Motor neuron (in vitro differentiated cells): ENCODE measurements around the gene FNDC7. TPM values are rescaled to one million over a fixed set of nuclear protein-coding genes. Genes with fewer than 3 reads are reported as not detected.

Experiments
- ATAC-seq, 8 experiments: fragments of 200-7000 bp; cut with Tn5 transposase; replicated peaks in 6 of 8; 2 replicates each; pipeline ENCODE4 v1.8.0; 2021; ENCODE audit warnings: mild to moderate bottlenecking in 8 of 8, moderate library complexity in 8 of 8
- H3K27ac ChIP-seq, 2 donors: fragments of 250-450 bp; sonication (Bioruptor Pico); 2 replicates each; pipeline ENCODE4 v1.9.0; 2021; ENCODE audit warnings: antibody characterized with exemption in 2 of 2, mild to moderate bottlenecking in 2 of 2, moderate library complexity in 1 of 2
- H3K4me1 ChIP-seq, 2 donors: fragments of 250-450 bp; sonication (Bioruptor Pico); replicated peaks in 1 of 2; 2 replicates each; pipeline ENCODE4 v1.6.1; 2021; ENCODE audit warnings: antibody characterized with exemption in 2 of 2, mild to moderate bottlenecking in 2 of 2, moderate library complexity in 1 of 2
- H3K4me3 ChIP-seq, 5 donors: fragments of 250-450 bp; sonication (Bioruptor Pico); 2 replicates each; pipeline ENCODE4 v1.9.0; 2021; ENCODE audit warnings: antibody characterized with exemption in 5 of 5, mild to moderate bottlenecking in 5 of 5, moderate library complexity in 4 of 5
- WGBS, 10 experiments: fragments of 450-650 bp; shearing (Covaris generic); methylation state at CpG; one replicate each; pipeline ENCODE4 v1.0.0; 2022; 5-methylcytosine and 5-hydroxymethylcytosine counted together
- in situ Hi-C, 9 experiments: fragments of 400-800 bp; cut with MboI; loops; one replicate each; pipeline ENCODE4 v1.15.0; 2021; ENCODE audit warnings: low sequenced_read_pairs in 9 of 9, low pct_unique_long_range_greater_than_20kb in 2 of 9; ENCODE audit not compliant: unreplicated experiment in 9 of 9
- total RNA-seq, 8 experiments: library from RNA; unstranded; fragments of 300-600 nt; gene quantifications; 2 replicates each; pipeline versions ENCODE4 v1.2.3 to v1.2.4, GENCODE V29; 2022

FNDC7 gene
- total RNA-seq, 8 experiments from 2014 or later: 0.05 to 0.25 (median 0.12) TPM; not detected in 4

- peaks cover 0 to 5% of the 10 kb centered on the region in 2 donors for H3K4me1 ChIP-seq
- WGBS, 10 experiments: 63 to 88% (median 82%) methylated on average over 2 to 8 of the region's 8 CpGs; no CpG with 5 or more reads in 2 of the 10 experiments
- in situ Hi-C loops: no loop called here
- H3K27ac ChIP-seq: no peak overlapping the region
- no peak overlapping the region for H3K4me3 ChIP-seq
- ATAC-seq: peak in 5 of 8 experiments; percentile 87 to 97 (median 91)
Observed at GRCh38 chr1:108728327-108728923, 15.7 kb downstream of the FNDC7 start.

DNA sequence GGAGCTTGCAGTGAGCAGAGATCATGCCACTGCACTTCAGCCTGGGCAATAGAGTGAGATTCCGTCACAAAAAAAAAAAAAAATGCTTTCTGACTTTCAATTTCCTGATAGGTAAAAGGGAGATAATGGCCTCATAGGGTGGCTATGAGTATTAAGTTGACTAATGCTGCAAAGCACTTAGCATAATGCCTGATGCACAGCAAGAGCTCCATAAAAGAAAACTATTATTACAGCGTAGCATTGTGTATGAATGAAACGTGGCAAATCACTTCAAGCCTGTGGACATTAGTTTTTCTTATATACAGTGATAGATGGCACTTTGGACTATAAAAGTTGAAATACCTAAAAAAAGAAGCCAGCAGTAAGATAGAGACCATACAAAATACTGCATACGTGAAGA, 16.8 kb downstream of the FNDC7 start:
- Histone ChIP-seq H3K27ac (no peak overlapping the region), H3K4me3 (no peak overlapping the region), H3K4me1 (peaks cover 0 to 5% of the 10 kb centered on the region in 2 donors)
- in situ Hi-C loops: no loop called here
- peak in 5 of 8 experiments; percentile 16 to 74 (median 42) for ATAC-seq
- WGBS, 10 experiments: 56 to 100% (median 91%) methylated on average over 1 to 4 of the region's 4 CpGs

DNA sequence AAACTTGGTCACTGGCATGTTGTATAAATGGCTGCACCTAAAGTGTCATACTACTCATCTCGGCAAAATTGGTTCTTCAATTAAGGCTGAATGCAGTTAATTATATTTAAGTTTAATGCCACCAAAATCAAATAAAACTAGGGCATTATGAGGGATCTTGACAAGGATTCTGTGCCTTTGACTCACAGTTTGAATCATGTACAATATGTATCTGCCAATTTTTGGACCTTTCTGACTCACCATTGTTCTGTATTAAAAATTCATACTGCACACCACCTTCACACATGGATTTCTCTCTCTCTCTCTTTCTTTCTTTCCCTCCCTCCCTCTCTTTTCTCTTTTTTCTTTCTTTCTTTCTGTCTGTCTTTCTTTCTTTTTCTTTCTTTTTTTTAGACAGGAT, 19.7 kb downstream of the FNDC7 start:
- 80 to 100% (median 100%) methylated on average over 1 of the region's 1 CpG; no CpG with 5 or more reads in 1 of the 10 experiments for WGBS, 10 experiments
- Histone ChIP-seq H3K4me3 (no peak overlapping the region), H3K4me1 (peaks cover 0 to 5% of the 10 kb centered on the region in 2 donors), H3K27ac (no peak overlapping the region)
- no peak for ATAC-seq
- in situ Hi-C loops: no loop called here

DNA sequence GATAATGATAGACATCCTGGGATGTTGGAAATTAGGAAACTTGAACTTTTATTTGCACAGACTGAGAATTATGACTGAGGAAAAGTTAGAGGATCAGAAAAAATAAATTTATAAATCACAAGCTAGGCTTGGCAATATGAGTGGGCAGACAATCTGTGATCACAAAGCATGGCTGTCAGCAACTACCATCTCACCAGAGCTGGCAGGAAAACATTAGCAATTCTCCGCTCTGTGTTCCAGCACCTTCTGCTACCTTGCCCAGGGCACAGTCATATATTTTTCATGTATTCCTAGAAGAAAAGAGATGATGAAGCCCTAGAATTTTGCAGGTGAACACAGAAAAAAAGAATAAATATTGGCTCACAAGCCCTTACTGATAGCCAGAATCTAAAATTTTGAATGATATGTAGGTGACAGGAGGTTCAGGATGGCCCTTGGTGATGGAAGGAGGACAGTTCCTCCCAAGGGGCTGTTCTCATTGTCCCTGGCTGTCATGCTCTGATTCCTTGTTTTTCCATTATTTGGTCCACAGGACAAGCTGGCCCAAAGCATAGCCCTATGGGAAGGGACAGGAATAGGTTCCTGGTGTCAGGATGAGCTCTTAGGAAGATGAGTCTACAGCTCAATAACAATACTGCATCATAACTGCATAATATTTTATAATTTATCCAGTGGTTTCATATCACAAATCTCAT, 21.6 kb downstream of the FNDC7 start:
- no peak for ATAC-seq
- in situ Hi-C loops: no loop called here
- Histone ChIP-seq H3K4me1 (no peaks in the 10 kb centered on the region), H3K27ac (no peak overlapping the region), H3K4me3 (no peak overlapping the region)
- WGBS, 10 experiments: 71 to 100% (median 100%) methylated on average over 1 of the region's 1 CpG; no CpG with 5 or more reads in 3 of the 10 experiments

- in situ Hi-C loops: no loop called here
- Histone ChIP-seq H3K4me3 (no peak overlapping the region), H3K27ac (no peak overlapping the region), H3K4me1 (no peaks in the 10 kb centered on the region)
- WGBS, 10 experiments: 0 to 100% (median 82%) methylated on average over 1 to 6 of the region's 6 CpGs; no CpG with 5 or more reads in 3 of the 10 experiments
- ATAC-seq: no peak
Observed at GRCh38 chr1:108742253-108742652, 29.5 kb downstream of the FNDC7 start.

DNA sequence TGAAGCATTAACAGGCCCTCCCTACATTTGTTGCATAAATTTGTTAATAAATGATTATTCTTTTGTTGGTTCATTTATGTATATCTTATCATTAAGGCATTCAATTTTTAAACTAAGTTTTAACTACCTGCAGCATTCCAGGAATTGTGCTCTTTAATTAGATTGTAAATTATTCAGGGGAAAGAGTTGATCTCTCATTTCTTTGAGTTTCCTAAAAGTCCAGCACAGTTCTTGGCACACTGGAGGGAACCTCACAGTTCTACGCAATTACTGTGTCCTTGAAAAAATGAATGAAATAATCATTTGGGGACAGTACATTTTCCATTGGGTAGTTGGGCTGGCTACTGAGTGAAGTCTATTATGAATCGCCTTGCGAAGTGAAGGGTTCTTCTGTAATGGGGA, 33.3 kb downstream of the FNDC7 start:
- in situ Hi-C loops: no loop called here
- H3K4me3 ChIP-seq: peak overlapping the region; percentile 59 to 95 (median 63)
- WGBS, 10 experiments: 3 to 100% (median 76%) methylated on average over 1 to 3 of the region's 3 CpGs; no CpG with 5 or more reads in 1 of the 10 experiments
- H3K27ac ChIP-seq: peak overlapping the region in 1 of 2 donors; percentile 2
- ATAC-seq: no peak
- H3K4me1 ChIP-seq: no peaks in the 10 kb centered on the region

GRCh38 chr1:108746382-108747170, 33.9 kb downstream of the FNDC7 start, which contains the start of gene STXBP3:
STXBP3 (plus strand) TSS chr1:108746674; CDS start chr1:108746738, 64 bp downstream.
- WGBS, 10 experiments: 0 to 15% (median 0%) methylated on average over 1 to 19 of the region's 75 CpGs; no CpG with 5 or more reads in 3 of the 10 experiments
- peak; percentile 80 to 93 (median 92) for ATAC-seq
- Histone ChIP-seq H3K27ac (peak within 1 kb of the TSS; percentile 51 to 79), H3K4me3 (peak within 1 kb of the TSS; percentile 59 to 95 (median 63)), H3K4me1 (no peaks in the 10 kb centered on the region)
- in situ Hi-C loops: no loop called here

DNA sequence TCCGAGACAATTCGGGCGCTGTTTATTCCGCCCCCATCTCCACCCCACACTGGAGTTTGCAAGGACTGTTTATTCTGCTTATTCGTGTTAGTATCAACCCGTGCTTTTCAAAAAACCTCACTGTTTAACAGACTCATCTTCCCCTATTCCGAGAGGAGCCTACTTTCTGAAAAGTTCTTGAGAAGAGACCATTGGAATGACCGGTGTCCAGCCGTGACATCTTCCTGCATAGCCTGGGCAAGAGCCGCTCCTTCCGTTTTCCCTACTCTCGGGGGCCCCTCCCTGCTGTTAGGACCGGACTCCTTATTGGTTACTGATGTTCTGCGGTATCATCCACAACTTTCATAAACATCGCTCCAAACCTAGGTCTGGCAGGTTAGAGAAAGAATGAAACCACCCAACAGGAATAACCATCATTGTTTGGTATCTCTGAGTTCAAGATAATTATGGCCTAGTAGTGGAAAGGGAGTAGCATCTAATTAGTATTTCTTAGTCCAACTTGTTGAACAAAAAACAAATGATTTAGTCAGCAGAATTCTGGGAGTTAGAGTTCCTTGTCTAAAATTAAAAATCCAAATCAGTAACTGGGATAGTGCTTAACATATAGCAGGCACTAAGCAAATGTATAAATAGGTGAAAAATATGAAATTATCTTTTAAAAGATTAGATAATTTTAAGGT, 34.6 kb downstream of the FNDC7 start:
- WGBS, 10 experiments: 0 to 2% (median 0%) methylated on average over 1 to 15 of the region's 15 CpGs; no CpG with 5 or more reads in 1 of the 10 experiments
- no peaks in the 10 kb centered on the region for H3K4me1 ChIP-seq
- ATAC-seq: peak; percentile 49 to 78 (median 65)
- peak overlapping the region in 1 of 2 donors; percentile 79 for H3K27ac ChIP-seq
- in situ Hi-C loops: no loop called here
- peak overlapping the region; percentile 59 to 95 (median 63) for H3K4me3 ChIP-seq

DNA sequence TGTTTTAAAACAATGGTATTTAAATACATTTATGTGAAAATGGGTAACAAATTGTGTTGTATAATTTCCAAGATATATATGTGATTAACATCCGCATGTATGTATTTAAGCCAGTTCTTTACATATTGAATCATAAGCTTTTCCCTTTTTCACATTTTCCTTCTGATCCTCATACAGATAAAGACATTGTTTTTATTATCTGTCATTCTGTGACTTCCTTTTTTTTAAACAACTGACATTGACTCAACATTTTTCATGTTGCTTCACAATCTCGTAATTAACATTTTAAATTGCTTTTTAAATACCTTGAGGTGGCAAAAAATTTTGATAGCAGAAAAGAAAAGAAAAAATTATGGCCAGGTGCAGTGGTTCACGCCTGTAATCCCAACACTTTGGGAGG, 35.2 kb downstream of the FNDC7 start:
- no peak overlapping the region for H3K27ac ChIP-seq
- 50 to 100% (median 92%) methylated on average over 1 to 3 of the region's 3 CpGs for WGBS, 10 experiments
- H3K4me1 ChIP-seq: no peaks in the 10 kb centered on the region
- in situ Hi-C loops: no loop called here
- no peak for ATAC-seq
- H3K4me3 ChIP-seq: peak overlapping the region in 1 of 5 donors; percentile 59

DNA sequence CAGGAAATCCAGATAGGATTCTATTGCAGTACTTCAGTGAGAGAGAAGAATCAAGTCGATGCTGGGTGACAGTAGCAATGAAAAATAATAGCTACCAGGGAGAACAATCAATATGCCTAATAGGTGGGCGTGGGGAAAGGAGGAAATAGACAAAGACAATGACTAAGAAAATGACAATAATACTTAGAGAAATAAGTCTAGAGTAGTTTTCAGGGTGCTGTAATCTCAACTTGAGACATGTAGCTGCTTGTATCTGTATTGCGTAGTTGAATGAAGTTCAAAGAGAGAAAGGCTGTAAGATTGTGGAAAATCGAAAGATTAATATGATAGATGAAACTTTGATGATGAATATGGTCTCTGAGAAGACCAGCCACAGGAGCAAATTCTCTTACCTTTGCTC, 36.4 kb downstream of the FNDC7 start:
- Histone ChIP-seq H3K27ac (no peak overlapping the region), H3K4me1 (no peaks in the 10 kb centered on the region), H3K4me3 (no peak overlapping the region)
- 65 to 95% (median 85%) methylated on average over 4 of the region's 4 CpGs for WGBS, 10 experiments
- in situ Hi-C loops: no loop called here
- ATAC-seq: no peak

DNA sequence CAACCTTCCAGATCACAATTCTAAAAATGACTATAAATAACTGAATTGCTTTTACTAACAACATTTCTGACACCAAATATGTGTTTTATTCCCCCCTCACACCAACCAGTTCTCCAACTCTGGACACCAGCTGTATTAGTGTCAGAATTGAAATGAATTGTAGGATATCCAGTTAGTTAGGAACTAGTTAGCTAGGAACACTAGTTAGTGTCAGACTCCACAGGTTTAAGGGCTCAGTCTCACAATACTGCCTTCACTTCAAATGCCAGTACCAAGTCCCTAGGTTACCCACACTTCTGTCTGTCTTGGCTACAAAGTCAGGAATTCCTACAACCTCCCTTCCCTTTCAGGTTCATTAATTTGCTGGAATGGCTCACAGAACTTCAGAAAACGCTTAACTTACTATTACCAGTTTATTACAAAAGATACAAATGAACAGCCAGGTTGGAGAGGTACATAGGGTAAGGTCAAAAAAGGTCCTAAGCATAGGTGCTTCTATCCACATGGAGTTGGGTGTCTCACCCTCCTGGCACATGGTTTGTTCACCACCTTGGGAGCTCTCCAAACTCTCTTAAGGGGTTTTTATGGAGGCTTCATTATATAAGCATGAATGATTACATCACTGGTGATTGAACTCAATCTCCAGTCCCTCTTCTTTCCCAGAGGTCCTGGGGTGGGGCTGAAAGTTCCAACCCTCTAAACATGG, 37.9 kb downstream of the FNDC7 start:
- in situ Hi-C loops: no loop called here
- H3K27ac ChIP-seq: no peak overlapping the region
- 20 to 100% (median 93%) methylated on average over 1 of the region's 1 CpG; no CpG with 5 or more reads in 6 of the 10 experiments for WGBS, 10 experiments
- H3K4me3 ChIP-seq: no peak overlapping the region
- no peaks in the 10 kb centered on the region for H3K4me1 ChIP-seq
- no peak for ATAC-seq

- H3K27ac ChIP-seq: no peak overlapping the region
- no peak overlapping the region for H3K4me3 ChIP-seq
- H3K4me1 ChIP-seq: no peaks in the 10 kb centered on the region
- 0 to 98% (median 67%) methylated on average over 1 to 3 of the region's 3 CpGs for WGBS, 10 experiments
- in situ Hi-C loops: no loop called here
- ATAC-seq: no peak
Observed at GRCh38 chr1:108753363-108753762, 40.7 kb downstream of the FNDC7 start.
